Measurements from ENCODE around the gene LCN10.

The LCN10 gene

DNA sequence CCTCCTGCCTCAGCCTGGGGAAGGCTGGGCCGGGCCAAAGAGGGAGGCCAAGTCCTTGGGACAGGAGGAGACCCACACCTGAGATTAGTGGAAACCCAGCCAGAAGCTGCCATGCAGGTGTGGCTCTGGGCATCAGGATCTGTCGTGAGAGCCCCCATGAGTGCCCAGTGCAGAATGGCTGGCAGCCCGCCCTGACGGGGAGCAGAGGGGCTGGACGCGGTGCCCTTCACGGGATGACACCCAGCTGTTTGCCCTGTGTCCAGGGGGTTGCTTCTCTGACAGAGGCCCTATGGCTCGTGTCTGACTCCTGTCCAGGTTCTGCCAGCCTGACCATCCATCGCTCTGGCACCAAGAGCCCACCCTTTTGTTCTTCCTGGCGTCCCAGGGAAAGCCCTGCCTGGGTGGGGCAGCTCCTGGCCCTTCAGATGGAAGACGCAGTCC is 21.8 kb downstream of the LCN10 start:
- DNase-seq (ENCODE audit: low spot score), result no peak
- TF ChIP-seq, protein P1, sequence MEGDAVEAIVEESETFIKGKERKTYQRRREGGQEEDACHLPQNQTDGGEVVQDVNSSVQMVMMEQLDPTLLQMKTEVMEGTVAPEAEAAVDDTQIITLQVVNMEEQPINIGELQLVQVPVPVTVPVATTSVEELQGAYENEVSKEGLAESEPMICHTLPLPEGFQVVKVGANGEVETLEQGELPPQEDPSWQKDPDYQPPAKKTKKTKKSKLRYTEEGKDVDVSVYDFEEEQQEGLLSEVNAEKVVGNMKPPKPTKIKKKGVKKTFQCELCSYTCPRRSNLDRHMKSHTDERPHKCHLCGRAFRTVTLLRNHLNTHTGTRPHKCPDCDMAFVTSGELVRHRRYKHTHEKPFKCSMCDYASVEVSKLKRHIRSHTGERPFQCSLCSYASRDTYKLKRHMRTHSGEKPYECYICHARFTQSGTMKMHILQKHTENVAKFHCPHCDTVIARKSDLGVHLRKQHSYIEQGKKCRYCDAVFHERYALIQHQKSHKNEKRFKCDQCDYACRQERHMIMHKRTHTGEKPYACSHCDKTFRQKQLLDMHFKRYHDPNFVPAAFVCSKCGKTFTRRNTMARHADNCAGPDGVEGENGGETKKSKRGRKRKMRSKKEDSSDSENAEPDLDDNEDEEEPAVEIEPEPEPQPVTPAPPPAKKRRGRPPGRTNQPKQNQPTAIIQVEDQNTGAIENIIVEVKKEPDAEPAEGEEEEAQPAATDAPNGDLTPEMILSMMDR (IDR thresholded peaks at IDR 0.05), result no peak
- Histone ChIP-seq H3K4me3 (no peak overlapping the region), H3K27ac (peak overlapping the region in 1 of 2 donors; percentile 62)

DNA sequence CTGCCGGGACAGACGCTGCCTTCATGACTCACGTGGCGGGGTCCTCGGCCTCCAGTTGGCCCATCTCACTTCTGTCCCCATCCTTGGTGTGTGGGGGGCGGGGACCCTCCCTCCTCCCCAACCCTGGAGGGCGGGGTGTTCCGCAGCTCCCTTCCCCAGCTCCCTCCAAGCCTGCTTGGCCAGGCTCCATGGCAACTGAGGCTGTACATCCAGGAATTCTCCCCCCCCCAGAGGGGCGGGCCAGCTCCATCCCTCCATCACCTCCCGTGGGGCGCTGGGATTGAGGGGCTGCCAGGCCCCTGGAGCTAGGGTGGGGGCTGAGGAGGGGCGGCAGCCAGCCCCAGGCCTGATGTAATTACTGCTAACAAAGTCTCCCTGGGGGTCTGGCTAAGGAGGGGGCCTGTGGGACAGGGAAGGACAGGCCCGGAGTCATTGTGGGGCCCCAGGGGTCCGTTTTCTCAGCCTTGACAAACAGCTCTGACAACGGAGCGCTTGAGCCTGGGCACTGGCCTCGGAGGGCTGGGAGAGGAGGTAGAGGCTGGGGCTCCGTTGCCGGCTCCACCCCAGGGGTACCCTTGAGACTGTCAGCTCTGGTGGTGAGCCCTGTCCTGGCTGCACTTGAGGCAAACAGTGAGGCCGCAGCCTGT is 22.4 kb downstream of the LCN10 start:
- no peak for DNase-seq (ENCODE audit: low spot score)
- Histone ChIP-seq H3K27ac (peak overlapping the region in 1 of 2 donors; percentile 62), H3K4me3 (no peak overlapping the region)
- TF ChIP-seq, protein P1 (IDR thresholded peaks at IDR 0.05), result no peak

DNA sequence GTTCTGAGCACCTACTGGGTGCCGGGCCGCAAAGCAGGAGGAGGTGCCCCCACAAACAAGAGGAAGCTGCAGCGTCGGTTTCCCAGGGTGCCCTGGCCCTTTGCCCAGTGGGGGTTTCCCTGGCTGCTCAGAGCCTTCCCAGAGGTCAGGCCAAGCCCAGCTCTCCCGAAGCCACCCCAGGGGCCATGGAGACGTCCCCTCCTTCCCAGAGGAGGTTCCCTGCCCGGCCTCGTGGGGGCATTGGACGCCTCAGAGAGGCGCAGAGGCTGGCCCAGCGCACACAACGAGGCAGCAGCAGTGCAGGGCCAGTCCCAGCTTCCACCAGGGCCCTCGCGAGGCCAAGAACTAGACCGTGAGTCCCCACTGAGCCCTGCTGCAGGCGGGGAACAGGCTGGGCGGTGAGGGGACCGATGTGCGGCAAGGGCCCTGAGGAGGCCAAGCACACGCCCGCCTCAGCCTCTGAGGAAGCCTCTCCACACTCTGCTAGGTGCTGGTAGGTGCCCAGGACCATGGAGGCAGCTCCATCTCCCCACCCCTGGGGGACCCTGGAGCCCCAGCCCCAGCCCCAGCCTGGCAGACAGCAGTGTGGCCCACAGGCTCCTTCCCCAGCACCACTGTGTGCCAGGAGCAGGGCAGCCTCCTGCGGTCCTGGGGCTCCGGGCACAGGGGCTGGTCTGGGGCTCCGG is 23.4 kb downstream of the LCN10 start:
- Histone ChIP-seq H3K4me3 (no peak overlapping the region), H3K27ac (peak overlapping the region in 1 of 2 donors; percentile 20)
- DNase-seq (ENCODE audit: low spot score), result no peak
- TF ChIP-seq, protein P1 (IDR thresholded peaks at IDR 0.05), result no peak

DNA sequence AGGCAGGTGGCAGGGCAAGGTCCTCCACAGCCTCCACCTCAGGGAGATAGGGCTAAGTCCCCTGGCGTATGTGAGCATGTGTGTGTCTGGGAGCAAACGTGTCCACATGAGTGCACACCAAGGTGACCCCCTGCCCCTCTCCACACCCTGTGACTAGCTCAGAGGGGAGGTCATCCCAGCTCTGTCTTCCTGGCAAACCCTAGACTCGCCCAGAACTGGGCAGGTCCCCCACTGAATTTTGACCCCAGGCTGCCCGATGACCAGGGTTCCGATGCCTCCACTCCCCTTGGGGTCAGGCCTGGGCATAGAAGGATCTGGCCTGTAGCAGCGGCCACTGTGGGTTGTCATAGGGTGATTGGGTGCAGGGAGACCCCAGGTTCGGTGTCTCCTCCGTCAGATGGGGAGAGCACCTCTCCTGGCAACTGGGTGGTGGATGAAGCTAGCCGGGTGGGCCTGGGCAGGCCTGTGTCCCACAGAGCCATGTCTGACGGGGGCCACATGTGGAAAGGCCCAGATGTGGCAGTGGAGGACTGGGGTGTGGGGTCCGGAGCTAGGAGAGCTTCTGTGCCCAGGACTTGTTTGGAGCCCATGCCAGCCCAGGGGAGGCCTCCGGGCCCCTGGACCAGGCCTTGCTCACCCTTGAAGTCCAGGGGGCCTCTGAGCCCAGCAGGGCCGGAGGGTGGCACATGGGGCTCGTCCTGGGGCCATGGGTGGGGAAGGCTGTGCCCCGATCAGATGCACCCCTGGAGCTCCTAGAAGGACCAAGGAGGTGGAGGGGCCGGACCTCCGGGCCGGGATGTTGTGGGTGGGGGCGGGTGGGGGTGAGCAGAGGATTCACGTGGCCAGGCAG is 24.2 kb downstream of the LCN10 start:
- Histone ChIP-seq H3K4me3 (no peak overlapping the region), H3K27ac (peak overlapping the region in 1 of 2 donors; percentile 20)
- TF ChIP-seq, protein P1 (IDR thresholded peaks at IDR 0.05), result no peak
- DNase-seq (ENCODE audit: low spot score), result no peak

DNA sequence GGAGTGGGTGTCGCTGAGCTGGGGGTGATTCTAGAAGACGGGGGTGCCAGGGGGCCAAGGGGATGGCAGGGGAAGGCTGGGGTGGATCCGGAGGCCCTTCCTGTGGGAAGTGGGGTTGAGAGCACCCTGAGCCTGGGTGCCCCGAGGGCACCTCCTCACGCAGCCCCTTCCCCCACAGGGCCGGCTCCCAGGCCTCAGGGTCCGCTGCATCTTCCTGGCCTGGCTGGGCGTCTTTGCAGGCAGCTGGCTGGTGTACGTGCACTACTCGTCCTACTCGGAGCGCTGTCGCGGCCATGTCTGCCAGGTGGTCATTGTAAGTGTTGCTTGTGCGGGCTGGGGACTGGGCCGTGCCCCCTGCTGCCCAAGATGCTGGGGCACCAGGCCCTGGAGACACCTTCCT is 25.3 kb downstream of the LCN10 start:
- no peak for DNase-seq (ENCODE audit: low spot score)
- Histone ChIP-seq H3K4me3 (no peak overlapping the region), H3K27ac (no peak overlapping the region)
- TF ChIP-seq, protein P1 (IDR thresholded peaks at IDR 0.05), result no peak

DNA sequence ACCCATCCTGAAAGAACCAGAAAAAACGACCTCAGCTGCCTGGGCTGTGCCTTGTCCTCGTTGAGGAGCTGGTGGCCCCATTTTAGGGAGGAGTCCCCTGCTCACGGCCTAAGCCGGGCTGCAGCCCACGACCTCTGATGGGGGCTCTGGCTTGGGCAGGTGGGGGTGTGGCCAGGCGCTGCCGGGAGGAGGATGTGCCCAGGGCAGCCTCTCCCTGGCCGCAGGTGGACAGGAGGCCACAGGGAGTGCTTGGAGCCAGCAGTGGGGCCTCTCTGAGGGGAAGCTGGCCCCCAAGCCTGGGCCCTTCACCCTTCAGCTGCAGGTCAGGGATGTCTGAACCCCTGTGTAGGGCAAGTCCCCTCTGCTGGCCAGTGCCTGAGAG is 27.9 kb downstream of the LCN10 start:
- Histone ChIP-seq H3K27ac (peak overlapping the region in 1 of 2 donors; percentile 66), H3K4me3 (no peak overlapping the region)
- DNase-seq (ENCODE audit: low spot score), result no peak
- TF ChIP-seq, protein P1 (IDR thresholded peaks at IDR 0.05), result no peak

Measured in coronary artery (tissue), 2 donors.